Measurements from ENCODE around the gene BANF1.

Gene BANF1

GRCh38 chr11:66001942-66002647, at the start of gene BANF1, which contains the start of gene EIF1AD:
Gene BANF1 (plus strand): TSS chr11:66002503. CDS start chr11:66003251, 748 bp downstream.
Gene EIF1AD (minus strand): TSS chr11:66002157. CDS start chr11:66000389, 1,768 bp downstream.
- DNase-seq, result peak; percentile 96 to 98 (median 96)

GRCh38 chr11:65953471-65953870, 48.8 kb upstream of the BANF1 start:
- no peak for DNase-seq

GRCh38 chr11:65954771-65955170, 47.5 kb upstream of the BANF1 start:
- no peak for DNase-seq

GRCh38 chr11:65958291-65958690, 44.0 kb upstream of the BANF1 start:
- DNase-seq, result no peak

- DNase-seq, result no peak
Observed at GRCh38 chr11:65958774-65959420, 43.4 kb upstream of the BANF1 start.

DNA sequence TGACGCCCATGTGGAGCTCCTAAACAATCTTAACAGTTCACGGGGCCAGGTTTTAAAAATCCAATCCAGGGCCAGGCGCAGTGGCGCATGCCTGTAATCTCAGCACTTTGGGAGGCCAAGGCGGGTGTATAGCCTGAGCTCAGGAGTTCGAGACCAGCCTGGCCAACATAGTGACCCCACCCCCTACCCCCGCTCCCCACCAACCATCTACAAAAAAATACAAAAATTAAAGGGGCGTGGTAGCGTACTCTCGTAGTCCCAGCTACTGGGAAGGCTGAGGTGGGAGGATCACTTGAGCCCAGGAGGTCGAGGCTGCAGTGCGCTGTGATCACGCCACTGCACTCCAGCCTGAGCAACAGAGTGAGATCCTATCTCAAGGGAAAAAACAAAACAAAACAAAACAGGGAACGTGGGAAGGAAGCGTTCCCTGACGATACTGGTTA, 41.5 kb upstream of the BANF1 start:
- DNase-seq, result no peak

- peak; percentile 98 to 99 (median 99) for DNase-seq
Observed at GRCh38 chr11:65961267-65962140, 40.8 kb upstream of the BANF1 start, which contains the start of gene SART1. Gene SART1 (plus strand): TSS chr11:65961734. CDS start chr11:65961781, 47 bp downstream.

- no peak for DNase-seq
Observed at GRCh38 chr11:65962141-65962564, 40.1 kb upstream of the BANF1 start.

DNA sequence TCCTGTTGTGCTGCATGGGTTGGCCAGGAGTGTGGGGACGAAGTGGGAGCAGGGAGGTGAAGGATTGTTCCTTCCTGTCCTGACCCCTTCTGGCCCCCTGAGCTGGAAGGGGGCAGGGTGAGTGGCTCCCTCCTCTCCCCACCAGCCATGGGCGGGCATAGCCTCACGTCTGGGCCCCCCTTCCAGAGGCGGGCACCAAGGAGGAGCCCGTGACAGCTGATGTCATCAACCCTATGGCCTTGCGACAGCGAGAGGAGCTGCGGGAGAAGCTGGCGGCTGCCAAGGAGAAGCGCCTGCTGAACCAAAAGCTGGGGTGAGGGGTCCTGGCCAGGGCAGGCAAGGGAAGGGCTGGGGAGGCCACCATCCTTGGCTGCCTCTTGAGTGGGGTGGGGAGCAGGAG, 37.4 kb upstream of the BANF1 start:
- DNase-seq, result no peak

DNA sequence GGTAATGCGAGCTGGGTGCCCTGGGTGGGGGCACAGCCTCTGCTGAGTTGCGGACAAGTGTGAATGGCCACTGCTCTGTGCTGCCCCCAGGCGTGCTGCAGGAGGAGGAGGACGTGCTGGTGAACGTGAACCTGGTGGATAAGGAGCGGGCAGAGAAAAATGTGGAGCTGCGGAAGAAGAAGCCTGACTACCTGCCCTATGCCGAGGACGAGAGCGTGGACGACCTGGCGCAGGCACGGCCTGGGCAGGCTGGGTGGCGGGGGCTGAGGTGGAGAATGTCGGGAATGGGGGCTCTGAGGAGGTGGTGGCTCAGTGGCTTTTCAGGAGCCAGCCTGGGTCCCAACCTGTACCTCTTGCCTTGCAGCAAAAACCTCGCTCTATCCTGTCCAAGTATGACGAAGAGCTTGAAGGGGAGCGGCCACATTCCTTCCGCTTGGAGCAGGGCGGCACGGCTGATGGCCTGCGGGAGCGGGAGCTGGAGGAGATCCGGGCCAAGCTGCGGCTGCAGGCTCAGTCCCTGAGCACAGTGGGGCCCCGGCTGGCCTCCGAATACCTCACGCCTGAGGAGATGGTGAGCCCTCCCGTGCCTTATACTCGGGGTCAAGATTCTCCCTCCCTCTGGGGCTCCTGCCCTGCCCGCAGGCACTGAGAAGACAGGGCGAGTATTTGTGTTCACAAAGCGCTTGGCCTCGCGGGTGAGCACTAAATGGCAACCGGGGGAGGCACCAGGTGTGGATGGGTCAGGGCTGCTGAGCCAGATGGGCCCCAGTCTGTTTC, 36.1 kb upstream of the BANF1 start:
- no peak for DNase-seq

DNA sequence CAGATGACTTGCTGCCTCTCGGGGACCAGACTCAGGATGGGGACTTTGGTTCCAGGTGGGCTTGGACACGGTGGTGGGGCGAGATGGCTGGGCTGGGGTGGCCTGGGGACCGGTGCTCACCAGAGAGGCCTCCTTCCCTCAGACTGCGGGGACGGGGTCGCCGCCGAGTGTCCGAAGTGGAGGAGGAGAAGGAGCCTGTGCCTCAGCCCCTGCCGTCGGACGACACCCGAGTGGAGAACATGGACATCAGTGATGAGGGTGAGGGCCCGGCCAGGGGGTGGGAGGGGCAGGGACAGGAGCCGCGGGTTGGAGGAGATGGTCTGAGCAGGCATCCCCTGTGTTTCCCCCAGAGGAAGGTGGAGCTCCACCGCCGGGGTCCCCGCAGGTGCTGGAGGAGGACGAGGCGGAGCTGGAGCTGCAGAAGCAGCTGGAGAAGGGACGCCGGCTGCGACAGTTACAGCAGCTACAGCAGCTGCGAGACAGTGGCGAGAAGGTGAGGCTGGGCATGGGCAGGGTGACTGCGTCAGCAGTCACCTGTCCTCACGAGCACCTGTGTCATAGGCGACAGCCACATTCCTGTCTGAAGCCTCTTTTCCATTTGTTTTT, 34.9 kb upstream of the BANF1 start:
- no peak for DNase-seq

- no peak for DNase-seq
Observed at GRCh38 chr11:65968600-65969482, 33.5 kb upstream of the BANF1 start.

DNA sequence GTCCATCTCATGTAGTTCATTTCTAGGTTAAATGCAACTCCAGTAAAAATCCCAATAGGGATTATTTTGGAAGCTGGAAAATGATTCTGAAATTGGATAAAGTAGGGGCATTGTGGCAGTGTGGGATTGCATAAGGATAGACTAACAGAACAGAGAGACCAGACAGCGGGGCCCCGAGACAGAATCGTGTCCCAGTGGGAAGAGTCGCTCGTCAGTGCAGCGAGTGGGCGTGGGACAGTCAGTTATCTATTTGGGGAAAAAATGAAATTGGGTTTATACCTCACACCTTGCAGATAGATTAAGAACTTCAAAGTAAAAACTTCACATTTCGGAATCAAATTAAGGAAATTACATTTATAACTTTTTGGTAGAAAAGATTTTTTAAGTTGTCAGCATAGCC, 30.2 kb upstream of the BANF1 start:
- DNase-seq, result no peak

- DNase-seq, result peak in 2 of 3 donors; percentile 29 to 35
Observed at GRCh38 chr11:65973439-65974110, 28.7 kb upstream of the BANF1 start.

DNA sequence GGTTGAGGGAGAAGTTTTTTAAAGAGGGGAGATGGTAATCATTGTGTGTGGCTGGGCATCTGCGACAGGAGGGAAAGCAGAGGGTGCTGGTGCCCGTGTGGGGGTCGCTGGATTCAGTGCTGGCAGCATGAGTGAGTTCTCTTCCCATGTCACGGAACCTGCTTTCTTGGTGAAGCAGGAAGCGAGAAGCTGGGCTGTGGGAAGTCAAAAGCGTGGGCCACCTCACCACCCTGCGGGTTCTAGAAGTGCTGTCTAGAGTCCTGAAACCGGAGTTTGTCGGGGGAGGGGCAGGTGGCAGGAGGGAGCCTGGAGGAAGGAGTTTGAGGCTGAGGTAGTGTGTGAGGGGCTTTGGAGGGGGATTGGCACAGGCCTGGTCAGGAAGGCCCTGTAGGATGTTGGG, 26.5 kb upstream of the BANF1 start:
- DNase-seq, result no peak

DNA sequence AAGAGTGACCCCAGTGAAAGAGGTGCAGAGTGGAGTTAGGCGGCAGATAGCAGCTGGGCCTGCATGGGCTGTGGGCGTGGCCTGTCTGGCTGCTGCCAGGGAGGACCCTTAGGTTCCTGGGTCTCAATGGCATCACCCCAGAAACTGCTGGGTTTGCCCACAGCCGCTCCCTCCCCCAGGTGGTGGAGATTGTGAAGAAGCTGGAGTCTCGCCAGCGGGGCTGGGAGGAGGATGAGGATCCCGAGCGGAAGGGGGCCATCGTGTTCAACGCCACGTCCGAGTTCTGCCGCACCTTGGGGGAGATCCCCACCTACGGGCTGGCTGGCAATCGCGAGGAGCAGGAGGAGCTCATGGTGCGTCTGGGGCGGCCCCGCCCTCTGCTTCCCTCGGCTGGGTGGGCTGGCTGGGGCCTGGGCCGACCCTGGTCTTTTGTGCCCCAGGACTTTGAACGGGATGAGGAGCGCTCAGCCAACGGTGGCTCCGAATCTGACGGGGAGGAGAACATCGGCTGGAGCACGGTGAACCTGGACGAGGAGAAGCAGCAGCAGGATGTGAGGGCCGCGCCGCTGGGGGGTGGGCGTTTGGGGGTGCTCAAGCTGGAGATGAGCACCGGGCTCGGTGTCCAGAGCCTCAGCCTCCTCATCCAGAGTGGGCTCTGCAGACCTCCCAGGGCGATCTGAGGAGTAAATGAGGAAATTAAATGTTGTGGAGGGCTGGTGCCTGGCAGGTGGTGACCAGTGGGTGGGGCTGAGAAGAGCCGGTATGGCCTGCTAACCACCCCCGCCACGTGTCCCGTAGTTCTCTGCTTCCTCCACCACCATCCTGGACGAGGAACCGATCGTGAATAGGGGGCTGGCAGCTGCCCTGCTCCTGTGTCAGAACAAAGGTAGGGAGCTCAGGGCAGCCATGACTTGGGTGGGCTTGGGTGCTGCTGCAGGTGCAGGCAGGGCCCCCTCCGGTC, 25.8 kb upstream of the BANF1 start:
- no peak for DNase-seq

- DNase-seq, result no peak
Observed at GRCh38 chr11:65977621-65978390, 24.5 kb upstream of the BANF1 start.

Data from suppressor macrophage treated with lipopolysaccharide for 1 hour (primary cell).